Stimulated activated CD4-positive, alpha-beta T cell treated with anti-CD3 and anti-CD28 coated beads, Interleukin-12 subunit alpha, Interleukin-12 subunit beta, amount 100 ng/mL, for 48 hours (primary cell): ENCODE data around the gene PSENEN.

ENCODE experiments used
- DNase-seq, 3 donors: peaks; one replicate each; pipeline ENCODE4 v3.0.0-alpha.2; 2020; ENCODE audit warnings: low read depth in 2 of 3, low spot score in 1 of 3

The PSENEN gene

GRCh38 chr19:35745328-35746086, at the start of gene PSENEN, which contains the start of gene U2AF1L4:
Gene PSENEN, plus strand, starts transcription at chr19:35745651. Its CDS starts 280 bp downstream, at chr19:35745931.
Gene U2AF1L4, minus strand, starts transcription at chr19:35745418. Its CDS starts 27 bp downstream, at chr19:35745391.
- peak; percentile 90 to 93 (median 90) for DNase-seq

DNA sequence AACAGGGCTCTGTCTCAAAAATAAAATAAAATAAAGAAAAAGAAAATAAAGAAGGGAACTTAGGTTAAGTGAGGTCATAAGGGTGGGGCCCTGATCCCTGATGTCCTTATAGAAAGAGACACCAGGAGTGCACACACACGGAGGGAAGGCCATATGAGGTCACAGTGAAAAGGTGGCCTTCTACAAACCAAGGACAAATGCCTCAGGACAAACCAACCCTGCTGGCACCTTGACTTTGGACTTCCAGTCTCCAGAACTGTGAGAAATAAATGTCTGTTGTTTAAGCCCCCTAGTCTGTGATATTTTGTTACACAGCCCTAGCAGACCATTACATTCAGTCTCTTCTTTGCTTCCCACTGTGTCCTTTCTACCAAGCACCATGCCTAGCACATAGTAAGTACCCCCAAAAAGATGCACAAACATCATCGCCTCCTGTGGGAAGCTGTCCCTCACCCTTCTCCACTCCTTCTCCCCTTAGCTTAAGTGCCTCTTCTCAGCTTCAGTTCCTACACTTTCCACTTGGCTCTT, 49.5 kb upstream of the PSENEN start:
- no peak for DNase-seq

DNA sequence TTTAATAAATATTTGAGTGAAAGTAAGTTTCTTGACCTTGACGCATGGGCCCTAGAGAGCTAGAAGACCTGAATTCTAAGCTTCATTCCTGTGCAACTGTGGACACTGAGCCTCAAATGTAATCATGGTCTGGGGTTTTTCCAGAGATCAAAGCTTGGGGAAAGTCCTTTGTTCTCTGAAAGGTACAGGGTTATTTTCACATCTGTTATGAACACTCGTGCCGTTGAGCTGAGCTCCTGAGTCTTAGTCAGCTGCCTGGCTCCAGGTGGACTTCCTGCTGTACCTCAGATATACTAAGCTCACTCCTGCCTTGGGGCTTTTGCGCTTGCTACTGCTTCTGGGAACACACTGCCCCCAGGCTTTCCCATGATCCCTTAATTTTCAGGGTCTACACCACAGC, 48.6 kb upstream of the PSENEN start:
- no peak for DNase-seq

DNA sequence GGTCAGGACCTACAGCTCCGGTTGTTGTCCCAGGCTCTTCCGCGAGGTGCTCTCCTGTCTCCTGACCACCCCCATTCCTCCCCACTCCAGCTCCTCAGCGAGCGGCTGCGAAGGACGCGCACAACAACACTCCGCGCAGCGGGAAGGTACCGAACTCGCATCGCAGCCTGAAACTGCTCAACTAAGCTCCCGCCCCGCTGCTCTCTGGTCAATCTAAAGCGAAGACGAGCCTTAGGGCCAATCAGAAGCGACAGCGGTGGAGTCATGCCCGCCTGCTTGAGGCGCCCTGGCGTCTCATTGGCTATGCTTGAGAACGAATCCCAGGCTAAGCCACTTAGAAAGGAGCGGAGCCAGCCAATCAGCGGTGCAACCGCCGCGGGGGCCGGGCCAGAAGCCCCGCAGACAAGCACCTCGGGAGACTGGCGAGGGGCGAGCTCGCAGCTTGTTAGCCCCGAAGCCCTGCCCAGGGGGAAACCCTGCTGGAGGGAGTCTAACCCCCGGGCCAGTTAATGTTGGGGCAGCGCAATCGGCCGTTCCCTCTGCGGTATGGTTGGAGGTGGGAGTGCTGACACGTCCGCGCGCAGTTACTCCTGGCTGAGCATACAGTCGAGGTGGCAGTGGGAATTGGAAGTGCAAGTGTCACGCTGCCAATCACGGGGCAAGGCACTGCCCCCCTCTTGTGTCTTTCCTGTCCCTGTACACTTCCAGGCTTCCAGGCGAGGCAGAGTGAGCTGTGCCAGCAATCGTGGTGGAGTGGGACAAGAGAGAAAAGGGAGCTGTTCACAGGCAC, 43.0 kb upstream of the PSENEN start:
- DNase-seq = peak; percentile 89 to 94 (median 89)

GRCh38 chr19:35703343-35703742, 42.1 kb upstream of the PSENEN start:
- DNase-seq = no peak

- no peak for DNase-seq
Measured at GRCh38 chr19:35704218-35704617, 41.2 kb upstream of the PSENEN start, which contains the start of gene ZBTB32. Gene ZBTB32, plus strand, starts transcription at chr19:35704558. Its CDS starts 10,069 bp downstream, at chr19:35714627.

GRCh38 chr19:35708391-35708790, 37.1 kb upstream of the PSENEN start:
- DNase-seq = no peak

- peak; percentile 54 to 72 (median 64) for DNase-seq
Measured at GRCh38 chr19:35710784-35711723, 34.4 kb upstream of the PSENEN start.

DNA sequence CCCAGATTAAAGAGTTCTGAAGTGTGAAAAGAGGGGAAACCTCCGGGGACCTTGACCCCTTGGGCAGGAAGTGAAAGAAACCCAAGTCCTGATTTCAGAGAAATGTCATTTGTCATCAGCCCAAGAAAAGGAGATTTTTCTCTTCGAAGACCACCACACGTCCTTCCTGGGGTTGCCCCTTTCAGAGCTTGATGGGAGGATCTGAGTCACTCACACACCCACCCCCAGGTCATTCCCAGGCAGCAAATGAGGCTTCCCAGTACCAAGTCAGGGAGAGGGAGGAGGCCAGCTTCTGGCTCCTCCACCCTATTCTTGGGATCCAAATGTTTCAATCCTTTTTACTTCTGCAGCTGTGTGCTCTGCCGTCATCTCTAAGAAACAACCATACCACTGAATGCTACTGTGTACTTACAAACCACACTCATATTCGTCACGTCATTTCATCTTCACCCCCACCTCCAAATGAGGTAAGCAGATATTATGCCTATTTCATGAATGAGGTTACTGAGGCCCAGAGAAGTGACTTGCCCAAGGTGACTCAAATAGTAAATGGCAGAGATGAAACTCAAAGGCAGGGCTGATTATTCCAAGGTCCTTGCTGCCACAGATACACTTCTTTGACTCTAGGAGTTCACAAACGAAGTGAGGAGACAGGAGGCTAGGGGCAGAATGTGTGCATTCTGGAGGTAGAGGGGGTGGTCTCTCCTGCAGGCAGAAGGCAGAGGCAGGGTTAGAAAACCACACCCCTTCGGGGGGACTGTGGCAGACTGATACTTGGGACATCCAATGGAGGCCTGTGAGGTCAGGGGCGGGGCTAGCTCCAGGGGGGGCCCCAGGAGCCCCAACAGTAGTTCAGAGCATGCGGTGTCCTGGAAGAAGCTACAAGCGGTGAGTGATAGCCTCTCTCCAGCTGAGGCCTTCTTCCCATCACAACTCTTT, 32.6 kb upstream of the PSENEN start:
- peak; percentile 76 to 83 (median 77) for DNase-seq

- no peak for DNase-seq
Measured at GRCh38 chr19:35713506-35713850, 32.0 kb upstream of the PSENEN start.

- DNase-seq = no peak
Measured at GRCh38 chr19:35713904-35714495, 31.5 kb upstream of the PSENEN start.

DNA sequence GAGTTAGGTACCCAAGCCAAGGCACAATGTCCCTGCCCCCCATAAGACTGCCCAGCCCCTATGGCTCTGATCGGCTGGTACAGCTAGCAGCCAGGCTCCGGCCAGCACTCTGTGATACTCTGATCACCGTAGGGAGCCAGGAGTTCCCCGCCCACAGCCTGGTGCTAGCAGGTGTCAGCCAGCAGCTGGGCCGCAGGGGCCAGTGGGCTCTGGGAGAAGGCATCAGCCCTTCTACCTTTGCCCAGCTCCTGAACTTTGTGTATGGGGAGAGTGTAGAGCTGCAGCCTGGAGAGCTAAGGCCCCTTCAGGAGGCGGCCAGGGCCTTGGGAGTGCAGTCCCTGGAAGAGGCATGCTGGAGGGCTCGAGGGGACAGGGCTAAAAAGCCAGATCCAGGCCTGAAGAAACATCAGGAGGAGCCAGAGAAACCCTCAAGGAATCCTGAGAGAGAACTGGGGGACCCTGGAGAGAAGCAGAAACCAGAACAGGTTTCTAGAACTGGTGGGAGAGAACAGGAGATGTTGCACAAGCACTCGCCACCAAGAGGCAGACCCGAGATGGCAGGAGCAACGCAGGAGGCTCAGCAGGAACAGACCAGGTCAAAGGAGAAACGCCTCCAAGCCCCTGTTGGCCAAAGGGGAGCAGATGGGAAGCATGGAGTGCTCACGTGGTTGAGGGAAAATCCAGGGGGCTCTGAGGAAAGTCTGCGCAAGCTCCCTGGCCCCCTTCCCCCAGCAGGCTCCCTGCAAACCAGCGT, 30.7 kb upstream of the PSENEN start:
- no peak for DNase-seq

DNA sequence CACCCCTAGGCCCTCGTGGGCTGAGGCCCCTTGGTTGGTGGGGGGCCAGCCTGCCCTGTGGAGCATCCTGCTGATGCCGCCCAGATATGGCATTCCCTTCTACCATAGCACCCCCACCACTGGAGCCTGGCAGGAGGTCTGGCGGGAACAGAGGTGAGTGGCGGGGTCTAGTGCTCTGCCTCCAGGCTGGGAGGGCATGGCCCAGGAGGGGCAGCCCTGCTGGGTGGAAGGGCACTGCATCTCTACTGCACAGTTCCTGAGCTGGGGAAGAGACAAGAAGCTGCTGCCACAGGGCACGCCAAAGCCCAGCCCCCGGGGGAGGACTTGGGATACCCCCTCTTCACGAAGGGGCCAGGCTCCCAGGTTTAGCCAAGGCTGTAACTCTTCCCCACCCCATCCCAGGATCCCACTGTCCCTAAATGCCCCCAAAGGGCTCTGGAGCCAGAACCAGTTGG, 30.1 kb upstream of the PSENEN start:
- no peak for DNase-seq

- DNase-seq = no peak
Measured at GRCh38 chr19:35715981-35716800, 29.3 kb upstream of the PSENEN start.

DNA sequence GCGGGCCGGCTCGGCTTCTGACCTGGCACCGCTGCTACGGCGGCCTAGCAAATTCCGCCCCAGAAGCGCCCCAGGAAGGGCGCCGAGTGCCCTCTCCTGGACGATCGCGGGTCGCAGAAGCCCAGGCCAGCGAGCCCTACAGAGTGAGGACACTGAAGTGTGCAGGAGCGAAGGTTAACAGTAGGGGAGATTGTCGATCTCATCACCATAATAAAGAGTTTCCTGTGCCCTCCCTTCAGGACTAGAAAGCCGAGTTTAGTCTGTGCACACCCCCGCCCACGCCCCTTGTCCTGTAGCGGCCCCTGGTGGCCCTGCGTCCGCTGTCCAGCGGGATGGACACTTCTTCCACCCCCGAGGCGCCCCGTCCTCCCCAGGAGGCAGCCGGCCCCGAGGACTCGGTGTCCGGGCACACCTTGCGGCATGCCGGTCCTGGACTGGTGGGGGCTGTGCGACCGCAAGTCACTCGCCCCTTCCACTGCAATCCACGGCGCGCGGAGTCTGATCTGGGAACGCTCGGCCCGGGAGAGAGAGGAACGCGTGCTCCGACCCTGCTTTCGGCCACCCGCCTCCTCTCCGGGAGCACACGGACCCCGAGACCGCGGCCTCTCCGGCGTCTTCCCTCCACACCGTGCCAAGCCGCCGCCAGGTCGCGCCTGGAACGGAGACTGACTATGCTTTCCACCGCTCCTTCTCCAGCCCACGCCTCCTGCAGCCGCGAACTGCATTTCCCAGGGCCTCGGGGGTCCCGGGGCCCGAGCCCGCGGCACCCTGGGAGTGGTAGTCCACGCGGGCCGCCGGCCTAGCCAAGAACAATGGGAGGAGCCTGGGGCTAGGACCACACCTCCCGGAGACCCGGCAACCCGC, 28.4 kb upstream of the PSENEN start:
- DNase-seq = peak; percentile 92 to 96 (median 94)

DNA sequence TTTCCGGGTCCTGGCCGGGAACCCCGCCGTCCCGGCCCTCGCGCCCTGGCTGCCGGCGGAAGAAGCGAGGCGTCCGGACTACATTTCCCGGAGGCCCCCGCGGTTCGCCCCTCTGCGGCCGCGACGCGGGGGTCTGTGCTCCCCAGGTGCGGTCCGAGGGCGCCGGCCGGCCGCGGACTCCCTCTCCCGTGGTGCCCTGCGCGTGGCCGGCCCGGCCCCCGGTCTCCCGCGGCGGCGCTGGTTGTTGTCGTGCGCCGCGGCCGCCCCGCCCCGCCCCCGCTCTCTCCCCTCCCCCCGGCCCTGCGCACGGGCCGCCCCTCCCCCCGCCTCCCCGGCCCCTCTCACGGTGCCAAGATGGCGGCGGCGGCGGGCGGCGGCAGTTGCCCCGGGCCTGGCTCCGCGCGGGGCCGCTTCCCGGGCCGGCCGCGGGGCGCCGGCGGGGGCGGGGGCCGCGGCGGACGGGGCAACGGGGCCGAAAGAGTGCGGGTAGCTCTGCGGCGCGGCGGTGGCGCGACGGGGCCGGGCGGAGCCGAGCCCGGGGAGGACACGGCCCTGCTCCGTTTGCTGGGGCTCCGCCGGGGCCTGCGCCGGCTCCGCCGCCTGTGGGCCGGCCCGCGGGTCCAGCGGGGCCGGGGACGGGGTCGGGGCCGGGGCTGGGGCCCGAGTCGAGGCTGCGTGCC, 27.6 kb upstream of the PSENEN start, which contains the start of gene KMT2B:
Gene KMT2B, plus strand, starts transcription at position 339 of the 680 bp plus-strand sequence. Its CDS starts 16 bp downstream, at position 355.
- no peak for DNase-seq
